Thyroid gland (tissue), 4 donors: ENCODE data around the gene NUDT17. TPM values are rescaled to one million over a fixed set of nuclear protein-coding genes. Genes with fewer than 3 reads are reported as not detected.
"Not testable (repeated sequence)": the region's sequence is repeated elsewhere in the genome, so short reads cannot be mapped to it uniquely, and the experiment has no call there.

ENCODE experiments used
- DNase-seq, 2 donors: peaks; one replicate each; pipeline ENCODE4 v3.0.0-alpha.2; 2019
- H3K27ac ChIP-seq, 3 donors: fragments of 200-600 bp; sonication (generic); 1 replicate in 2 of 3; 2 replicates in 1 of 3; pipeline ENCODE4 v1.5.1; 2016 to 2019; ENCODE audit warnings: mild to moderate bottlenecking in 1 of 3, moderate library complexity in 1 of 3
- H3K27me3 ChIP-seq: fragments of 200-600 bp; sonication (generic); one replicate; pipeline ENCODE4 v1.5.1; 2019
- H3K36me3 ChIP-seq, 2 donors: fragments of 200-600 bp; sonication (generic); one replicate each; pipeline ENCODE4 v1.5.1; 2016 to 2019
- H3K4me1 ChIP-seq, 2 donors: fragments of 200-600 bp; sonication (generic); one replicate each; pipeline ENCODE4 v1.5.1; 2017 to 2019
- H3K4me3 ChIP-seq, 3 donors: fragments of 200-600 bp; sonication (generic); replicated peaks in 1 of 3; 1 replicate in 2 of 3; 2 replicates in 1 of 3; pipeline ENCODE4 v1.5.1; 2016; ENCODE audit warnings: mild to moderate bottlenecking in 1 of 3
- H3K9me3 ChIP-seq: fragments of 200-600 bp; sonication (generic); one replicate; pipeline ENCODE4 v1.5.1; 2017
- POLR2A ChIP-seq, 2 donors: fragments of 450-650 bp; IDR thresholded peaks; one replicate each; pipeline ENCODE4 v1.6.1; 2017; ENCODE audit warnings: antibody characterized with exemption in 2 of 2, mild to moderate bottlenecking in 2 of 2, moderate library complexity in 1 of 2
- WGBS, 2 donors: methylation state at CpG; one replicate each; pipeline ENCODE4 v1.1.5; 2017; 5-methylcytosine and 5-hydroxymethylcytosine counted together
- intact Hi-C: fragments of 100-400 bp; cut with DNase I; formaldehyde crosslinking; loops from one replicate; pipeline ENCODE4 v1.15.1; 2023
- total RNA-seq, 4 donors: library from RNA; depleted of rRNA; stranded (reverse); fragments of >200 nt; gene quantifications; one replicate each; pipeline ENCODE4 v1.2.3, GENCODE V29; 2016
- TF ChIP-seq, protein P1 (sequence below), 6 experiments: fragments of 200-600 bp in 3 of 6; fragments of 450-650 bp in 3 of 6; sonication (generic) in 3 of 6; IDR thresholded peaks; one replicate each; pipeline ENCODE4 v1.5.1; 2016 to 2019; ENCODE audit warnings: antibody characterized with exemption in 6 of 6, mild to moderate bottlenecking in 2 of 6, inconsistent platforms in 1 of 6, moderate library complexity in 1 of 6

Gene NUDT17
- total RNA-seq, 4 donors from 2014 or later: 2.4 to 4.6 (median 3.4) TPM

DNA sequence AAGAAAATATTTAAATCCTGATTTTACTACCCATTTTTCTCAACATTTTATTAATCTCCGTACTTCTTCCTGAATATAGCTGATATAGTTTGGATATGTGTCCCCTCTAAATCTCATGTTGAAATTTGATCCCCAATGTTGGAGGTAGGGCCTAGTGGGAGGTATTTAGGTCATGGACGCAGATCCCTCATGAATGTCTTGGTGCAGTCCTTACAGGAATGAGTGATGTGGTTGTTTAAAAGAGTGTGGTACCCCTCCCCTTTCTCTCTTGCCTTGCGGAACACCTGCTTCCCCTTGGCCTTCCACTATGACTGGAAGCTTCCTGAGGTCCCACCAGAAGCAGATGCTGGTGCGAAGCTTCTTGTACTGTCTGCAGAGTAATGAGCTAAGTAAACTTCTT is 39.0 kb upstream of the NUDT17 start:
- no peaks in the 10 kb centered on the region for H3K9me3 ChIP-seq
- peaks cover 24 to 30% of the 10 kb centered on the region in 2 donors for H3K4me1 ChIP-seq
- no peak for DNase-seq
- H3K4me3 ChIP-seq: no peak overlapping the region
- H3K27me3 ChIP-seq: no peaks in the 10 kb centered on the region
- no peaks in the 10 kb centered on the region for H3K36me3 ChIP-seq
- TF ChIP-seq POLR2A (IDR thresholded peaks at IDR 0.05): no peak
- TF ChIP-seq, protein P1, sequence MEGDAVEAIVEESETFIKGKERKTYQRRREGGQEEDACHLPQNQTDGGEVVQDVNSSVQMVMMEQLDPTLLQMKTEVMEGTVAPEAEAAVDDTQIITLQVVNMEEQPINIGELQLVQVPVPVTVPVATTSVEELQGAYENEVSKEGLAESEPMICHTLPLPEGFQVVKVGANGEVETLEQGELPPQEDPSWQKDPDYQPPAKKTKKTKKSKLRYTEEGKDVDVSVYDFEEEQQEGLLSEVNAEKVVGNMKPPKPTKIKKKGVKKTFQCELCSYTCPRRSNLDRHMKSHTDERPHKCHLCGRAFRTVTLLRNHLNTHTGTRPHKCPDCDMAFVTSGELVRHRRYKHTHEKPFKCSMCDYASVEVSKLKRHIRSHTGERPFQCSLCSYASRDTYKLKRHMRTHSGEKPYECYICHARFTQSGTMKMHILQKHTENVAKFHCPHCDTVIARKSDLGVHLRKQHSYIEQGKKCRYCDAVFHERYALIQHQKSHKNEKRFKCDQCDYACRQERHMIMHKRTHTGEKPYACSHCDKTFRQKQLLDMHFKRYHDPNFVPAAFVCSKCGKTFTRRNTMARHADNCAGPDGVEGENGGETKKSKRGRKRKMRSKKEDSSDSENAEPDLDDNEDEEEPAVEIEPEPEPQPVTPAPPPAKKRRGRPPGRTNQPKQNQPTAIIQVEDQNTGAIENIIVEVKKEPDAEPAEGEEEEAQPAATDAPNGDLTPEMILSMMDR (IDR thresholded peaks at IDR 0.05): no peak
- WGBS, 2 donors: 96% methylated on average over 4 of the region's 4 CpGs
- H3K27ac ChIP-seq: no peak overlapping the region
- intact Hi-C loops: no loop called here

DNA sequence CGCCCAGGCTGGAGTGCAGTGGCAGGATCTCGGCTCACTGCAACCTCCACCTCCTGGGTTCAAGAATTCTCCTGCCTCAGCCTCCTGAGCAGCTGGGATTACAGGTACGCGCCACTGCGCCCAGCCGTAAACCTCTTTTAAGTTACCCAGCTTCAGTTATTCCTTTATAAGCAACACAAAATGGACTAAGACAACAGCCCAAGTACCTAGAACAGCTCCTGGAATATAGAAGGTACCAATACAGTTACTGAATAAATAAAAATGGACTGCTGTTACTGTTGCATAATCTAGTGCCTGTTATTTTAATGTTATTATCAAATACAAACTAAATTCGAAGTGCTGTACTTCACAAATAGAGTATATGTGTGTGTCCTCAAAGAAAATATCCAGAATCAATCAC is 38.6 kb upstream of the NUDT17 start:
- no peak overlapping the region for H3K4me3 ChIP-seq
- WGBS, 2 donors: 91 to 92% methylated on average over 7 of the region's 7 CpGs
- peaks cover 24 to 26% of the 10 kb centered on the region in 2 donors for H3K4me1 ChIP-seq
- H3K27me3 ChIP-seq: no peaks in the 10 kb centered on the region
- H3K36me3 ChIP-seq: no peaks in the 10 kb centered on the region
- no peak overlapping the region for H3K27ac ChIP-seq
- intact Hi-C loops: no loop called here
- H3K9me3 ChIP-seq: no peaks in the 10 kb centered on the region
- no peak for DNase-seq
- no peak for TF ChIP-seq POLR2A (IDR thresholded peaks at IDR 0.05)
- TF ChIP-seq, protein P1 (IDR thresholded peaks at IDR 0.05): no peak

DNA sequence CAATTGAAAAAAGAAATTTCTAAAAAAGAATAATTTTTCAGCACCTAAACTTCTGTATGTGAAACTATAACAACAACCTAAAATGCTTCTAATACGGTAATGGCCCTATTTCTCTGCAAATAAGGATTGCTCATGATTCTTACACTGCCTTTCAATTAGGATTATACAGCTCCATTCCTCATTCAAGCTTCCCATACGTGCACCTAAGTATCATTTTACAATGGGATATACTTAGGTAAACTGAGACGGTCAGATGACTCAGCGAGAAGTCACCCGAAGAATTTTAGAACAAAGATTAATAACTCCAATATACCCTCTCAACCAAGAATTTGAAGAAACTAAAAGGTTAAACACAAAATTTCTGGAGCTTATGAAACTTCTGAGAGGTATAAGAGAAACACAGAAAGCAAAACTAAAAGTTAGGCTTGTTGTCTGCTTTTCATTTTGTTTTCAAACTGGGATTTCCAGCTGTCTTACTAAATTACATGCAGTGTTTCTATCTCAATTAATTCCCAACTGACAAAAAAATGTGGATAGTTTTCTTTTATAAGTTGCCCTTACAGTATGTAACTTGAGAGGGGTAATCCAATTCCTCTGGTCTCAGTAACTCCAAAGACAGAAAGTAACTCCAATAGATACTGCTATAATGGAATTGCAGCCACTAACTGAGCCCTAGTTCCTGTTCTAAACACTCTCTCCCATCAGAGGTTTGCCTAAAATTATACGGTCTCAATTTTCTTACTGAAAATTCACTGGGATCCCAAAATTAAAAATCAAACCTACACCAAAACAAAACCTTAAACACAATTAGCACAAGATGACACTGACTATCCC is 32.2 kb upstream of the NUDT17 start:
- H3K36me3 ChIP-seq, H3K27me3 ChIP-seq, H3K27ac ChIP-seq, DNase-seq, H3K4me3 ChIP-seq, H3K9me3 ChIP-seq, H3K4me1 ChIP-seq, intact Hi-C loops: not testable (repeated sequence)
- WGBS, 2 donors: 87 to 90% methylated on average over 5 to 6 of the region's 6 CpGs

DNA sequence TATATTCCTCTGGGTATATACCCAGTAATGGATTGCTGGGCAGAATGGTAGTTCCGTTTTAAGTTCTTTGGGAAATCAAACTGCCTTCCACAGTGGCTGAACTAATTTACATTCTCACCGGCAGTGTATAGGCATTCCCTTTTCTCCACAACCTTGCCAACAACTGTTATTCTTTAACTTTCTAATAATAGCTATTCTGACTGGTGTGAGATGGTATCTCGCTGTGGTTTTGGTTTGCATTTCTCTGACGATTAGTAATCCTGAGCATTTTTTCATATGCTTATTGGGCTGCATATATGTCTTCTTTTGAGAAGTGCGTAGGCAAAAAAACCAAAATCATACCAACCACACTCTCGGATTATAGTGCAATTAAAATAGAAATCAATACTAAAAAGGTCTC is 27.3 kb upstream of the NUDT17 start:
- H3K4me1 ChIP-seq, H3K27ac ChIP-seq, intact Hi-C loops, DNase-seq, H3K4me3 ChIP-seq, H3K9me3 ChIP-seq, H3K36me3 ChIP-seq, H3K27me3 ChIP-seq: not testable (repeated sequence)
- 74 to 76% methylated on average over 2 of the region's 6 CpGs for WGBS, 2 donors

DNA sequence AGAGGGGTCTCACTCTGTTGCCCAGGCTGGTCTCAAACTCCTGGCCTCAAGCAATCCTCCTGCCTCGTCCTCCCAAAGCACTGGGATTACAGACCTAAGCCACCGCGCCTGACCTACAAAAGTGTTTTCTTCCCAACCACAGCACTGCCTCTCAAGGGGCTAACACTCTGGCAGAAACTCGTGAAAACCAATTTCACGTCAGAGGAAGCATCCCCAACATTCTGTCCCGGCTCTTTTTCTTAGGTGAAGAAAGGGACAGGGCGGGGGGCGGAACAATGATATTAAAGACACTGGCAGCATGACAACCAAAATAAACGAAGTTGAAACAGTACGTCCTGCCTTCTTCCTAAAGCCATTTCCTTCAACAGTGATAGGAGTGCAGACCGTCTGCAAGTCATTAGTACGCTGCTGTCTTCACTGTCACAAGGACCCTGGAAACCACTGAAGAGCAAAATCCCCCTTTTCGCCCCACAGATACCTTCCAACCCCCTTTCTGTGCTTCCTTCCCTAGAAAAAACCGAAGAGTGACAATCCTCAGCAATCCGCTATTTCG is 22.6 kb upstream of the NUDT17 start:
- H3K9me3 ChIP-seq, DNase-seq, H3K27ac ChIP-seq, H3K27me3 ChIP-seq, intact Hi-C loops: not testable (repeated sequence)
- H3K36me3 ChIP-seq: peaks cover 8 to 15% of the 10 kb centered on the region in 2 donors
- WGBS, 2 donors: no CpG with 5 or more reads among the region's 16 CpGs
- peaks cover 10 to 13% of the 10 kb centered on the region in 2 donors for H3K4me1 ChIP-seq
- H3K4me3 ChIP-seq: peak overlapping the region in 1 of 3 donors; percentile 76

DNA sequence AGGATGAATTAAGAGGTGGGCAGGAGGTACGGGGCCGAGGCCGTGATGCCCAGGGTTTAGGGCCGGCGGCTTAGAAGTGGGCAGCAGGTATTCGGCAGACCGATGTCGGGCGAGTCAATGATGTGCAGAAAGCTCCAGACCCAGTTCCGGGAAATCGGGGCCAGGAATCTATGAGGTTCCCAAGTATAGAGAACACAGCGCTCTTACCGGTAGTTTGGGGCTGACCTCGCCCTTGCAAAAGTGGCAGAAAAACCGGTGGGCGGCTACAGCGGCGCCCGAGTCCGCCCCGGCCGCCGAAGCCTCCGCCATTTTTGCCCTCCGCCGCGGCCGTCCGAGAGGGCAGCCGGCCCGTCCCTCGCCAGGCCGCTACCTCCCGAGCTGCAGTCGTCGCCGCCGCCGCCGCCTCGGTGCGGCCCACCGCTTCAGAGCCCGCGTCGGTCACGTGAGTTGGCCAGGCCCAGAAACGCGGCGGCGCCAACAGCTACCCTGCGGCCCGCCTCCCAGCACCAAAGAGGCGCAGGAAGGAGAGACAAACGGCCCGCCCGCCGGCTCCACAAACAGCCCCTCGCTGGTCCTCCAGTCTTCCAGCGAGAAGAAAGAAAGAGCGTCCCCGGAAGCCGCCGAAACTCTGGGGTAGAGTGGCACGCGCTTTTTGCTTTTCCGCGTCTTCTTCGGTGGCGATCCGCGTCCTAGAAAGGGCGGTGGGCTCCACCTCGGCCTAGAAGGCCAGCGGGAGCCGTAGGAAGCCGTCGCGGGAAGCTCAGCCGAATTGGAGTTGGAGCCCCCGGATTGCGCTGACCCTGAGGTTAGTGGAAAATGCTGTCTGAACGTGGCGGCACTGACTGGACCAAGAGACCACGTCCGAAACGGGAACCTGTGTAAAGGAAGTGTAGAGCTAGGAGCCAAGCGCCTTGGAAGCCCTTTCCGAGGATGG is 21.6 kb upstream of the NUDT17 start, which contains the start of the genes POLR3C and RNF115:
Gene POLR3C, plus strand, starts transcription at position 636 of the 934 bp plus-strand sequence. CDS start 1,577 bp downstream, outside the sequence.
Gene RNF115, minus strand, starts transcription at position 531 of the 934 bp plus-strand sequence. Its CDS starts 222 bp downstream, at position 309.
- DNase-seq: peak; percentile 94 to 95
- peak; percentile 63 to 93 for TF ChIP-seq POLR2A (IDR thresholded peaks at IDR 0.05)
- TF ChIP-seq, protein P1 (IDR thresholded peaks at IDR 0.05): peak in 1 of 6 experiments; percentile 26
- H3K27ac ChIP-seq: peak within 1 kb of the TSS; percentile 75 to 97 (median 85)
- H3K27me3 ChIP-seq: no peaks in the 10 kb centered on the region
- H3K9me3 ChIP-seq: no peaks in the 10 kb centered on the region
- intact Hi-C loops: no loop called here
- WGBS, 2 donors: 0 to 2% methylated on average over 19 to 39 of the region's 89 CpGs
- H3K4me1 ChIP-seq: peaks cover 10 to 13% of the 10 kb centered on the region in 2 donors
- peaks cover 18 to 24% of the 10 kb centered on the region in 2 donors for H3K36me3 ChIP-seq
- peak within 1 kb of the TSS; percentile 63 to 76 (median 70) for H3K4me3 ChIP-seq
